Activated T-cell treated with anti-CD3 and anti-CD28 coated beads for 48 hours (primary cell): ENCODE measurements around the gene DPH7.
"Not testable (repeated sequence)": the region's sequence is repeated elsewhere in the genome, so short reads cannot be mapped to it uniquely, and the experiment has no call there.

ENCODE experiments used
- DNase-seq: peaks from one replicate; pipeline ENCODE4 v3.0.0-alpha.2; 2020; ENCODE audit warnings: low read depth

Gene DPH7

DNA sequence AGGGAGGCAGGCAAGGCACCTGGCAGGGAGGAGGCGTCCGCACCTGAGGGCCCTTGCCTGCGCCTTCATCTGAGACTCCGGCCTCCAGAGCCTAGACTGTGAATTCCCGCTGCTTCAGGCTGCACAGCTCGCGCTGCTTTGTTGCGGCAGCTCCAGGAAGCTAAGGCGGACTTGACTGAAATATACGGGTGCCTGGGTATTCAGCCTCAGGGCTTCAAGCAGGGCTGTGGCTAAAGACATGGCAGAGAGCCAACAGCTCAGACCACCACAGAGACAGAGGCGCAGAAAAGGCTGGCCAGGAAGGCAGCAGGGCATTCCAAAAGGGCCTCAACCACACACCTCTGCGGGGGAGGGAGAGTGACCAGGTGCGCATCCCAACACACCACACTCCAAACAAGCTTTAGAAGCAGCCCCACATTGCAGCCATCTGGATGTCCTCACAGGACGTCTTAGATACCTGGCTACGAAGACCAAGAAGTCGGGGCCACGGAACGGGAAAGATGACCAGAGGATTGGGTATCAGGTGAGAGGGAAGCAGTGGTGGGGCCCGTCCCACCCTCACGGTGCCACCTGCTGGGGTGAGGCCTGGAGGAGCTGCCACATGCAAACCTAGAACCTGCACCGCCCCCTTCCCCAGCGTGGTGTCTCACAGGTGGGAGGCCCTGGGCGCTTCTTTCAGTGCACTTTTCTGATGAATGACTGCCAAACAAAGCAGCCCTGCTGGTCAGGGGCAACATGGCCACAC lies 1.7 kb upstream of the DPH7 start:
- DNase-seq: no peak

DNA sequence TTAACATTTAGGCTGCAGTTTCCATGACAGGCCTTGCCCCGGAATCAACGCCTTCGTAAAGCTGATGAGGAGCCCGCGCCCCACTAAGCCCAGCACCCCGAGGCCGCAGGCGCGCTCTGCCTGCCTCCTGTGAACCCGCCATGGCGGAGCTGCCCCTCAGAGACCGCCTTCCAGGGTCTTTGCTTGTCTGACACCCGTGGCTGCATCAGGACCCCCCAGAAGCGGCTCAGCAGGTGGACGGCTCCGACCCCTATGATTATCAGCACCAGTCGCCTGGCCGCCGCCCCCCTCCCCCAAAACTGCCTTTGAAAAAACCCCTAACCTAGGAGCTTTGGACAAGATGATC lies 507 bp upstream of the DPH7 start:
- no peak for DNase-seq

DNA sequence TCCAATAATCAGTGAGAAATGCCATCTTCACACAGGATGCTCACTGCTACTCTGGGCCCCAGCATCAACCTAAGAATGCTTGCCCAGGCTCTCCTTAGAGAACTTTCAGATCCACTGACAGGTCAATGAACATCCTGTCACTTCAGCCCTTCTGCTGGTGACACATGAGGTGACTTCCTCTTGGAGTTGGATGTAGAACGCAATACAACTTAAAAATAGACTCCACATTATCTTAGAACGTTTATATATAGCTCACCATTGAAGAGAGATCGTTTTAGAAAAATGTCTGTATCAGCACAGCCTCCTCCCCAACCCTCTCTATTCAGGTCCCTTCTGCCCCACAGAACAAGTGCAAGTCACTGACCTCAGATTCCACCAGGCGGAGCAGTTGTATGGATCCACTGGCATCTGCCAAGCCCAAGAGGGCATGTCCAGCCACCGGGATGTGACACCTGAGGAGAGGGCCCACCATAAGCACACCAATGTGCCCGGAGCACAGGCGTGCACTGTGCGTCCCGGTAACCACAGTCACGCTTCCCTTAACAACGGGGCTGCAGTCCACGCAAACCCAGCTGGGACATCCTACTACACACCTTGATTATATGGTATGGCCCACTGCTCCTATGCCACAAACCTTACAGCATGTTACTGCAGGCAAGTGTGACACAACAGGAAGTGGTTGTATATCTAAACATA lies 2.9 kb downstream of the DPH7 start:
- no peak for DNase-seq

DNA sequence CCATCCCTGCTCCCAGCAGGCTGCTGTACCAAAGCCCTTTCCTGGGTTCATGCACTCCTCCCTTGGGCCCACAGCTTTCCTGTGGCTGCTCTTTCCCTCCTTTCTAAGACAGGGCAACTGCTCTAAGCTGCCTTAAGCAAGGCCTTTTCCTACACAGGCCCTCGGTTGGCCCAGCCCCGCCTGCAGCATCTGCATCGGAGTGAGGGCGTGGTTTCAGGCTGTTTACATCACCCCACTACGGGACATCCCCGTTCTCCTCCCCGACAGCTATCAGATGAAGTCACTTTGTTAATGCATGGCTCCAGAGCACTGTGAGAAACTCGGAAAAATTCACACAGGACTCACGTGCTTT lies 3.4 kb downstream of the DPH7 start:
- DNase-seq: no peak

DNA sequence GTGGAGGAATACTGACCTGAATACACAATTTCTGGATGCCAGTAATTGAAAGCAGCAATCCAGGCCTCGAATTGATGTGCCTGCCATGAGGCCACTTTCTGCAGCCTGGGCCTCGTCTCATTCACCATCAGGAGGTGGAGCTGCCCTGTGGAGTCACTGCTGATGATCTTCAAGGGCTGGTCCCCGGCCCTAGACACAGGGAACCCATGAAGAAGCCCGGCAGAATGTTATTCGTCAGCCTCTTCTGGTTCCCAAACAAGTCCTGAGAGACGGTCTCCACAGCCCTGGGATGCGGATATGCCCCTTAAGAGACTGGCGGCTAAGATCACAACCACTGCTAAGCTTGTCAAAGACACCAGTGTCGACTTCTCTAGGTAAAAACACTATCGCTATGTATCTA lies 4.5 kb downstream of the DPH7 start:
- no peak for DNase-seq

DNA sequence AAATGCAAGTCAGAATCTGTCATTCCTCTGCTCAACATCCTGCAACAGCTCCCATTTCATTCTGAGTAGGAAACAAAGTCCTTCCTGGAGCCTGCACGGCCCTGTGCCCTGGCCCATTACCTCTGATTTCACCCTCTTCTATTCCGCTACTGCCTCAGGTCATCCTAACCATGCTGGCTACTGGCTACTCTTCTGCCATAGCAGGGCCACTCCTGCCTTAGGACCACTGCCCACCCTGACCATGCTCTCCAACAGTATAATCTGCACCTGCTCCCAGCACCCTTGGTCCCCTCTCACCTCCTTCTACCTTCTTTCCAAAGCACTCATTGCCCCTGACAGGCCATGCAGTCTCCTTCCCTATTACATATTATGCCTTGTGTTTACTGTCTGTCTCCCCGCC lies 8.2 kb downstream of the DPH7 start:
- DNase-seq: no peak

DNA sequence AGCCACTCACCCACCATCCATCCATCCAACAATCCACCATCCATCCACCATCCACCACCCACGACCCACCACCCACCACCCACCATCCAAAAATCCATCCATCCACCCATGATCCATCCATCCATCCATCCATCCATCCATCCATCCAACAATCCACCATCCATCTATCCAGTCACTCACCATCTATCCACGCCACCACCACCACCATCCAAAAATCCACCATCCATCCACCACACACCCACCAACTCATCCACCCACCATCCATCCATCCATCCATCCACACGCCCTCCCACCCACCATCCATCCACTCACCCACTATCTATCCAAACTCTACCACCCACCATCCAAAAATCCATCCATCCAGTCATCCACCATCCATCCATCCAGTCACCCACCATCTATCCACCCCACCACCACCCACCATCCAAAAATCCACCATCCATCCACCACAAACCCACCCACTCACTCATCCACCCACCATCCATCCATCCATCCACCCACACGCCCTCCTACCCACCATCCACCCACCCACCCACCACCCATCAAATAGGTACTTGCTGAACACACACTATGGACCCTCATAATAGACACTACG lies 9.0 kb downstream of the DPH7 start:
- DNase-seq: no peak

DNA sequence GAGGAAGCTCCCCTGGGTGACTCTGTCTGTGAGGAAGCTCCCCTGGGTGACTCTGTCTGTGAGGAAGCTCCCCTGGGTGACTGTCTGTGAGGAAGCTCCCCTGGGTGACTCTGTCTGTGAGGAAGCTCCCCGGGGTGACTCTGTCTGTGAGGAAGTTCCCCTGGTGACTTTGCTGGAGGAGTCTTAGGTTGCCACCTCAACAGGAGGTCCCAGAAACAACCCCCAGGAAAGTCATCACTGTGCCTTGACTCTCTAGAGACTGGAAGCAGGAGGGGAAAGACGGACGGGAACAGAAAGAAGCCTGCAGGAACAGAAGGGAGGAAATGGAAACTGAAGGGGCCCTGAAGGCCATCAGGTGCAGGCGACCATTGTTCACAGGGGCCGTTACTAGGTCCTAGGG lies 10.3 kb downstream of the DPH7 start:
- not testable (repeated sequence) for DNase-seq

DNA sequence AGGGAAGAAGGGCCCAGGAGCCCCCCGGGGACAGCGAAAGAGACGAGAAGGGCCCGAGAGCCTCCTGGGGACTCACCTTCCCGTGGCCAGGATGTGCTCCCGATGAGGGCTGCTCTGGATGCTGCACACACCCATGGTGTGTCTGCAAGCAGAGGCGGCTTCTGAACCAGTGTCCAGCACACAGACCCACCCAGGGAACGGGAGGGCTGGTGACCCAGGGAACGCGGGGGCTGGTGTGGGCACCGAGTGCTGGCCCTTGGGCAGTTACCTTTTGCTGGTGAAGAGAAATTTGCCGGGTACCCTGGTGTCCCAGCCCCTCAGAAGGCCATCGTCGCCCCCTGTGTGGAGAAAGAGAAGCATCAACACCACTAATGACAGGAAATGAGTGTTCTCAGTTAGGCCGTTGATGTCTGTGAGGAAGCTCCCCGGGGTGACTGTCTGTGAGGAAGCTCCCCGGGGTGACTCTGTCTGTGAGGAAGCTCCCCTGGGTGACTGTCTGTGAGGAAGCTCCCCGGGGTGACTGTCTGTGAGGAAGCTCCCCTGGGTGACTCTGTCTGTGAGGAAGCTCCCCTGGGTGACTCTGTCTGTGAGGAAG lies 13.8 kb downstream of the DPH7 start:
- no peak for DNase-seq

DNA sequence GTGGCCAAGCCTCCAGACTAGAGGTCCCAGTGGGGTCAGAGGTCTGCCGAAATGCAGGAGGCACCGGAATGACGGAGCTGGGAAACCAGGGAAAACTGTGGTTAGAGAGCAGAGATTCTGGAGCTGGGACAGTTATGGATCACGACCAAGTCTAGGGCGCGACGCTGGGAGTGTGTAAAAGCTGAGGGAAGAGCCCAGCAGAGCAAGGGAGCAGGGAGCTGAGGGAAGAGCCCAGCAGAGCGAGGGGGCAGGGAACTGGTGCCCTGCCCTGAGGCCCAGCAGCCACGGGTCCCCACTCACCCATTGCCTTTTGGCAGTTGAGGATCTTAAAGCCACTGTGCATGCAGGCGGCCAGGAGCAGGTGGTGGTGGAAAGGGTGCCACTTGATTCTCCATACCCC lies 14.6 kb downstream of the DPH7 start:
- no peak for DNase-seq

DNA sequence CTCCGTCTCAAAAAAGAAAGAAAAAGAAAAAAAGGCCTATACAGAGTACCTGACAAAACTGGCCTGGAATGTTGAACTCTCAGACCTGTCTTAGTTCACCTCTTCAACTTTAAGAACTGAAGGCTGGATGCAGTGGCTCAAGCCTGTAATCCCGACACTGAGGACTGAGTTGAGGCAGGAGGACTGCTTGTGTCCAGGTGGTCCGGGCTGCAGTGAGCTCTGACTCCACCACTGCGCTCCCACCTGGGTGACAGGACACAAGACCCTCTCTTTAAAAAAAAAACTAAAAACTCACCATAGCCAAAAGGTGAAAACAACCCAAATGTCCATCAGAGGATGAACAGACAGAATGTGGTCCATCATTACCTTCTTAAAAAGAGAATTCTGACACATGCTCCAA lies 20.6 kb downstream of the DPH7 start:
- no peak for DNase-seq

DNA sequence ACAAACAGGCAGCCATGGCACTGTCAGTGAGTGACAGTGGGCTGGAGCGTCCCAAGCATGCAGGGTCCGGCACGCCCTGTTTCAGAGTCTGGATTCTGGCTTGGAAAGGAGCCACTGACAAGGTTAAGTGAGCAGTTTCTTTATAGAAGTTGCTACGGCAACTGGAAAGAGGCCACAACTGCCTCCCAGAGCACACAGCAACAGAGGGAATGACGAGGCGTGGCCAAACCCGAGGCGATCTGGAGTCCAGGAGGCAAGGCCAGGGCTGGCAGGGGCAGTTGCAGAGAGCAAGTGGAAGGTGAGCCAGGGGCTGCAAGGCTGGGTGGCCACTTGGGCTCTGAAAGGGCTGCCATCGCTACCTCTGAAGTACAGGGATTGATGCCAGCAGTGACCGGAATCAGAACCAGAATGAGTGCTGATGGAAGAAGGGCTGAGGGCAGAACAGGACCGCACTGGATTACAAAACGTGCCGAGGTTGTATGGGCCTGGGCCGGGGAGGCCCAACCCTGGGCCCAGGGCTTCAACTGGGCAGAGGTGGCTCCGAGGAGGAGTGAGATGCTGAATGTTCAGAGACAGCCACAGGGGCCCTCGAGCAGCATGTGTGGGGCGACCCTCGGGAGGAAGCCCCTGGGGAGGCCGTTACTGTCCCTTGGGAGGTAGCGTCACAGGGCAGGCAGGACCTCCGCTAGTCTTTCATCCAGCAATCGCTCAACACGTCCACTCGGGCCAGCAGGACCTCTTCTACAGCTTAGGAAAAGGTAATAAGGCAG lies 22.5 kb downstream of the DPH7 start:
- DNase-seq: no peak

DNA sequence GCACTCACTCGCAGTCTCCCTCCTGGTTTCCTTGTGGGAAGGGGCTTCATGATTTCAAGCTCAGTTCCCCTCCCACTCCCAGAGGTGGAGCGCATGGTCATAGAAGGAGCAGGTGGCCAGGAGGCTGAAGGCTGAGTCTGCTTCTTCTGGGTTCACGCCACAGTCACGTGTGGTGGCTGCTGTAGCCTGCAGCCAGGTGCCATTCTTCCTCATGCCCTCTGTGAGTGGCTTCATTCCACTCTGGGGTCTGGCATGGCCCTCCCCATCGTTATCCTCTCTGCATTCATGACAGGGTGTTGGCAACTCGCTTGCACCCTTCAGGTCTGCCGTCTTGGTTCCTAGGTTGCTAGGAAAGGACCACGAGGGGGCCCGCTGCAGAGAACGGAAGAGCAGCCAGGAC lies 23.5 kb downstream of the DPH7 start:
- DNase-seq: no peak

DNA sequence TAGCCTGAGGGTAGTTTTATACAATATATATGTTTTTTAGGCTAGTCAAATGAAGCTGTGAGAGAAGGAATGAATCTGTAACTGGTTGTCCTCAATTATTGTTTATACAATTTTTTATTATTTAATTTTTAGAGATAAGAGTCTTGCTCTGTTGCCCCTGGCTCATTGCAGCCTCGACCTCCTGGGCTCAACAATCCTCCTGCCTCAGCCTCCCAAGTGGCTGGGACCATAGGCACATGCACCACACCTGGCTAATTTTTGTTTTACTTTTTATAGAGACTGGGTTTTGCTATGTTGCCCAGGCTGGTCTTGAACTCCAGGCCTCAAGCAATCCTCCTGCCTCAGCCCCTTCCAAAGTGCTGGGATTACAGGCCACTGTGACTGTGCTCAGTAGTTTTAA lies 24.4 kb downstream of the DPH7 start:
- no peak for DNase-seq

DNA sequence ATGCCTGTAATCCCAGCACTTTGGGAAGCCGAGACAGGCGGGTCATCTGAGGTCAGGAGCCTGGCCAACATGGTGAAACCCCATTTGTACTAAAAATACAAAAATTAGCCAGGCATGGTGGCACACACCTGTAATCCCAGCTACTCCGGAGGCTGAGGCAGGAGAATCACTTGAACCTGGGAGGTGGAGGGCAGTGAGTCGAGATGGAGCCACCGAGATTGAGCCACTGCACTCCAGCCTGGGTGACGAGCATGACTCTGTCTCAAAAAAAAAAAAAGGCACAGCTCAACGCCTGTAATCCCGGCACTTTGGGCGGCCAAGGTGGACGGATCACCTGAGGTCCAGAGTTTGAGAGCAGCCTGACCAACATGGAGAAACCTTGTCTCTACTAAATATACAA lies 25.1 kb downstream of the DPH7 start:
- not testable (repeated sequence) for DNase-seq

DNA sequence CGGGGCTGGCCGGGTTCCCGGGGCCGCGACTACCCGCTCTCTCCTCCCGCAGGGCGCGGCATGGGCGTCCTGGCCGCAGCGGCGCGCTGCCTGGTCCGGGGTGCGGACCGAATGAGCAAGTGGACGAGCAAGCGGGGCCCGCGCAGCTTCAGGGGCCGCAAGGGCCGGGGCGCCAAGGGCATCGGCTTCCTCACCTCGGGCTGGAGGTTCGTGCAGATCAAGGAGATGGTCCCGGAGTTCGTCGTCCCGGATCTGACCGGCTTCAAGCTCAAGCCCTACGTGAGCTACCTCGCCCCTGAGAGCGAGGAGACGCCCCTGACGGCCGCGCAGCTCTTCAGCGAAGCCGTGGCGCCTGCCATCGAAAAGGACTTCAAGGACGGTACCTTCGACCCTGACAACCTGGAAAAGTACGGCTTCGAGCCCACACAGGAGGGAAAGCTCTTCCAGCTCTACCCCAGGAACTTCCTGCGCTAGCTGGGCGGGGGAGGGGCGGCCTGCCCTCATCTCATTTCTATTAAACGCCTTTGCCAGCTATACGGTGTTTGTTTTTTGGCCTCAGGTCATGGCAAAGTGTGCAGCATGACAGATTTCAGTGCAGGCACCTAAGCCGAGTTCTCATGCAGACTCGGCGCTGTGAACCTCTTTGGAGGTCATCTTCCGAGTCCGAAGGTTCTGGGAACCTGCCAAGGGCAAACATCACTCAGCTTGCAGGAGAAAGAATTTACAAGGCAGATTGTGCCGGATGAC lies 26.5 kb downstream of the DPH7 start:
- no peak for DNase-seq

DNA sequence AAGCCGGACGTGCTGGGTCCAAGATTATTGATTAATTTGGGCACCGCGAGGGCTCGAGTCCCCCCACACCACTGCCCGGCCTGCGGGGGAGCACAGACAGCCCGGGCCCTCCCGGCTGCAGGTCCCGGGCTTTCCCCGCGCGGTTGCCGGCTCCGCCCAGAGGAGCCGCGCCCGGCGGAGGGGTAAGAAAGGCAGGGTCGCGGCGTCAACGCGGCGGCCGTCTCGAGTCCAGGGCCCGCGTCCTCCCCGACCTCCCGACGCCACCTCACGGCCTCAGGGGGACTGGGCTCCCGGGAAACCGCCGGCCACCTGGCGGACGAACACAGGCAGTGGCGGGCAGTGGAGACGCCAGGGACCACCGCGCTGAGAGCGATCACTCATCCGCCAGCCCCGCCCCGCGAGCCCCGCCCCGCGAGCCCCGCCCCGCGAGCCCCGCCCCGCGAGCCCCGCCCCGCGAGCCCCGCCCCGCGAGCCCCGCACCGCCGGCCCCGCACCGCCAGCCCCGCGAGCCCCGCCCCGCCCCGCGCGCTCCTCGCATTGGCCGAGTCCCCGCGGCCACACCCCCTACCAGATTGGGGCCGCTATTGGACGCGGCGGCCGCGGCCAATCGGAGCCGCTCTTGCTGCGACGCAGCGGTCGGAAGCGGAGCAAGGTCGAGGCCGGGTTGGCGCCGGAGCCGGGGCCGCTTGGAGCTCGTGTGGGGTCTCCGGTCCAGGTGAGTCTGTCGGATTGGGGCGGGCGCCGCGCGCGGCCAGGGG lies 27.3 kb downstream of the DPH7 start, which contains the start of gene MRPL41:
MRPL41 (plus strand) TSS at position 616 of the 758 bp plus-strand sequence. CDS start 203 bp downstream, outside the sequence.
- DNase-seq: peak; percentile 92

DNA sequence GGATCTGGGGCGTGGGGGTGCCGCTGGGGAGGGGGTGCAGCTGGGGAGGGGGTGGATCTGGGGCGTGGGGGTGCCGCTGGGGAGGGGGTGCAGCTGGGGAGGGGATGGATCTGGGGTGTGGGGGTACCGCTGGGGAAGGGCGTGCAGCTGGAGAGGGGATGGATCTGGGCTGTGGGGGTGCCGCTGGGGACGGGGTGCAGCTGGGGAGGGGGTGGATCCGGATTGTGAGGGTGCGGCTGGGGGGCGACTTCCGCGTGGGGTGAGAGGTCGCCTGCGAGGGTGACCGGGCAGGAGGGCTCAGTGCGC lies 27.8 kb downstream of the DPH7 start:
- DNase-seq: not testable (repeated sequence)

DNA sequence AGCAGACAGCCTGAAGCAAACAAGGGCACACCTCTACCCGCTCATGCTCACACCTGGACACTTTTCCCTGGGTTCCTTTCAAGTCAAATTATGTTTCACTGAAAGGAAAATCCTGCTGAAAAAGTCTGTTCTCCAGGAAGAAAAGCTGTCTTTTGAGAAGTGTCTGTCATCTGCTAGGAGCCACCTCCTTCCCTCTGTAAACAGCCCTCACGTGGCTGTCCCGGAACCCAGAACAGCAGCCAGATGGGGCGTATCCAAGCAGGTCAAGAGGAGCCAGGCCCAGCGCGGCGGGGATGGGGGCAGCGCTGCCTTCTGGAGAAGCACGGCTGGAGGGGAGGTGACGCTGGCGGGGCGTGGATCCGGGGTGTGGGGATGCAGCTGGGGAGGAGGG lies 28.5 kb downstream of the DPH7 start, which contains the start of gene PNPLA7:
PNPLA7 (minus strand) TSS at position 172 of the 391 bp plus-strand sequence. CDS start 205 bp downstream, outside the sequence.
- DNase-seq: peak; percentile 31

DNA sequence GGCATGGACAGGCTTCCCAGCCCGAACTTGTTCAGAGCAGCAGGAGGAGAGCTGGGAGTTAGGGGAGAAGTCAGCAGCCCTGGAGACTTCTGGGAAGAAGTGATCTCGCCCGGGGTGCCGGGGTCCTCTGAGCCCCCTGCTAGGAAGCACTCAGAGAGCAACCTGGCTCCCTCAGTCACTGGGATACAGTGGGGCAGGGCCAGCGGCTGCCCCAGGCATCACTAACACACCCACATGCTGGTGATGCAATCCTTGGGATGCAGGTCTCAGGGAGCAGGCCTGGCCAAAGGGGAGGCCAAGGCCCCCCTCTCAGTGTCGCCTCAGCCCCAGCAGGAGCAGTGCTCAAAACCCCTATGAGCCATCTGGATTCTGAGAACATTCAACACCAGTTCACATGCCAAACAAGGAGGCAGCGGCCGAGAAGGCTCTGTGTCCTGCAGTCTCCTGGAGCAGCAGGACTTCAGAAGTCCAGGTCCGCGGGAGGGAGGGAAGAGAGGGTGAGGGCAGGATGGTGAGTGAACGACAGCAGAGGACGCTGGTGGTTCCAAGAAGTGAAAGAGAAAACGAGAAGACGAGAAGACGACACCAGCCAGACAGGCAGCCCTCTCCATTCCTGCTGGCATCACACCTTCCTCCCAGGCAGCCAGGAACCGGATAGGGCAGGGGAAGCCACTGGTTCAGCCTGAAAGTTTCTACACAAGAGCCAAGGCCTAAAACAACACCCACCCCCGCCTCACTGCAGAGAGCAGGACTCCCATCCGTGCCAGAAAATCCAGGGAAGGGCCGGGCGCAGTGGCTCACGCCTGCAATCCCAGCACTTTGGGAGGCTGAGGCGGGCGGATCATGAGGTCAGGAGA lies 30.8 kb downstream of the DPH7 start:
- no peak for DNase-seq
